ENCODE data around the gene CPO.
"Not testable (repeated sequence)": the region's sequence is repeated elsewhere in the genome, so short reads cannot be mapped to it uniquely, and the experiment has no call there.

Gene CPO

GRCh38 chr2:206939340-206939739 is at the start of gene CPO:
Gene CPO (plus strand): TSS chr2:206939518. CDS start chr2:206939600, 82 bp downstream.
- Mint-ChIP-seq H3K27me3 (peaks cover 2% of the 10 kb centered on the region), H3K4me1 (ENCODE audit: low read depth) (no peaks in the 10 kb centered on the region), H3K9me3 (no peaks in the 10 kb centered on the region), H3K36me3 (ENCODE audit: low read depth) (no peaks in the 10 kb centered on the region), H3K4me3 (no peak within 1 kb of the TSS), H3K27ac (no peak within 1 kb of the TSS)
- no peak for DNase-seq

GRCh38 chr2:206890179-206890578 is 49.1 kb upstream of the CPO start:
- no peaks in the 10 kb centered on the region for H3K36me3 Mint-ChIP-seq (ENCODE audit: low read depth)
- H3K9me3 Mint-ChIP-seq: peaks cover 3% of the 10 kb centered on the region
- H3K4me1 Mint-ChIP-seq (ENCODE audit: low read depth): no peaks in the 10 kb centered on the region
- no peak for DNase-seq
- no peak overlapping the region for H3K27ac Mint-ChIP-seq
- no peak overlapping the region for H3K4me3 Mint-ChIP-seq
- H3K27me3 Mint-ChIP-seq: no peaks in the 10 kb centered on the region

- Mint-ChIP-seq H3K36me3 (ENCODE audit: low read depth) (no peaks in the 10 kb centered on the region), H3K27ac (no peak overlapping the region), H3K4me1 (ENCODE audit: low read depth) (no peaks in the 10 kb centered on the region), H3K27me3 (no peaks in the 10 kb centered on the region), H3K9me3 (peaks cover 3% of the 10 kb centered on the region), H3K4me3 (no peak overlapping the region)
- DNase-seq: no peak
Observed at GRCh38 chr2:206890926-206891325, 48.4 kb upstream of the CPO start.

GRCh38 chr2:206915121-206915520 is 24.2 kb upstream of the CPO start:
- H3K4me1 Mint-ChIP-seq (ENCODE audit: low read depth): peaks cover 2% of the 10 kb centered on the region
- no peak overlapping the region for H3K4me3 Mint-ChIP-seq
- no peaks in the 10 kb centered on the region for H3K27me3 Mint-ChIP-seq
- H3K36me3 Mint-ChIP-seq (ENCODE audit: low read depth): no peaks in the 10 kb centered on the region
- DNase-seq: no peak
- peaks cover 3% of the 10 kb centered on the region for H3K9me3 Mint-ChIP-seq
- no peak overlapping the region for H3K27ac Mint-ChIP-seq

- Mint-ChIP-seq H3K9me3 (peaks cover 3% of the 10 kb centered on the region), H3K4me3 (no peak overlapping the region), H3K4me1 (ENCODE audit: low read depth) (peaks cover 2% of the 10 kb centered on the region), H3K27ac (no peak overlapping the region), H3K27me3 (peaks cover 2% of the 10 kb centered on the region), H3K36me3 (ENCODE audit: low read depth) (no peaks in the 10 kb centered on the region)
- no peak for DNase-seq
Observed at GRCh38 chr2:206918263-206918662, 21.1 kb upstream of the CPO start.

- Mint-ChIP-seq H3K36me3 (ENCODE audit: low read depth) (no peaks in the 10 kb centered on the region), H3K4me3 (no peak overlapping the region), H3K9me3 (no peaks in the 10 kb centered on the region), H3K27me3 (peaks cover 2% of the 10 kb centered on the region), H3K4me1 (ENCODE audit: low read depth) (peaks cover 1% of the 10 kb centered on the region), H3K27ac (no peak overlapping the region)
- no peak for DNase-seq
Observed at GRCh38 chr2:206920310-206920709, 19.0 kb upstream of the CPO start.

GRCh38 chr2:206920951-206921350 is 18.4 kb upstream of the CPO start:
- Mint-ChIP-seq H3K9me3 (no peaks in the 10 kb centered on the region), H3K4me1 (ENCODE audit: low read depth) (no peaks in the 10 kb centered on the region), H3K27me3 (peaks cover 2% of the 10 kb centered on the region), H3K36me3 (ENCODE audit: low read depth) (no peaks in the 10 kb centered on the region), H3K4me3 (no peak overlapping the region), H3K27ac (no peak overlapping the region)
- no peak for DNase-seq

- H3K27me3 Mint-ChIP-seq: peaks cover 2% of the 10 kb centered on the region
- no peak for DNase-seq
- H3K9me3 Mint-ChIP-seq: peaks cover 5% of the 10 kb centered on the region
- no peak overlapping the region for H3K4me3 Mint-ChIP-seq
- no peak overlapping the region for H3K27ac Mint-ChIP-seq
- H3K4me1 Mint-ChIP-seq (ENCODE audit: low read depth): no peaks in the 10 kb centered on the region
- H3K36me3 Mint-ChIP-seq (ENCODE audit: low read depth): no peaks in the 10 kb centered on the region
Observed at GRCh38 chr2:206921529-206921928, 17.8 kb upstream of the CPO start.

- DNase-seq: no peak
Observed at GRCh38 chr2:206935991-206936842, 3.1 kb upstream of the CPO start.

GRCh38 chr2:206936843-206937230 is 2.5 kb upstream of the CPO start:
- no peaks in the 10 kb centered on the region for H3K27me3 Mint-ChIP-seq
- H3K4me3 Mint-ChIP-seq: no peak overlapping the region
- no peak for DNase-seq
- H3K4me1 Mint-ChIP-seq (ENCODE audit: low read depth): no peaks in the 10 kb centered on the region
- no peak overlapping the region for H3K27ac Mint-ChIP-seq
- H3K9me3 Mint-ChIP-seq: peaks cover 3% of the 10 kb centered on the region
- no peaks in the 10 kb centered on the region for H3K36me3 Mint-ChIP-seq (ENCODE audit: low read depth)

More at GRCh38 chr2:206935991-206936842, 3.1 kb upstream of the CPO start:
- Mint-ChIP-seq H3K4me3 (no peak overlapping the region), H3K9me3 (peaks cover 4% of the 10 kb centered on the region), H3K36me3 (ENCODE audit: low read depth) (no peaks in the 10 kb centered on the region), H3K27me3 (no peaks in the 10 kb centered on the region), H3K27ac (no peak overlapping the region), H3K4me1 (ENCODE audit: low read depth) (no peaks in the 10 kb centered on the region)

GRCh38 chr2:206937555-206937954 is 1.8 kb upstream of the CPO start:
- H3K4me3 Mint-ChIP-seq: no peak overlapping the region
- DNase-seq: no peak
- no peaks in the 10 kb centered on the region for H3K36me3 Mint-ChIP-seq (ENCODE audit: low read depth)
- no peak overlapping the region for H3K27ac Mint-ChIP-seq
- H3K27me3 Mint-ChIP-seq: no peaks in the 10 kb centered on the region
- no peaks in the 10 kb centered on the region for H3K9me3 Mint-ChIP-seq
- H3K4me1 Mint-ChIP-seq (ENCODE audit: low read depth): no peaks in the 10 kb centered on the region

GRCh38 chr2:206940546-206940945 is 1.2 kb downstream of the CPO start:
- Mint-ChIP-seq H3K27me3 (peaks cover 2% of the 10 kb centered on the region), H3K27ac (no peak overlapping the region), H3K4me1 (ENCODE audit: low read depth) (no peaks in the 10 kb centered on the region), H3K9me3 (no peaks in the 10 kb centered on the region), H3K4me3 (no peak overlapping the region), H3K36me3 (ENCODE audit: low read depth) (no peaks in the 10 kb centered on the region)
- no peak for DNase-seq

GRCh38 chr2:206942592-206943478 is 3.5 kb downstream of the CPO start:
- H3K4me3 Mint-ChIP-seq: no peak overlapping the region
- H3K27ac Mint-ChIP-seq: no peak overlapping the region
- H3K27me3 Mint-ChIP-seq: peaks cover 2% of the 10 kb centered on the region
- H3K36me3 Mint-ChIP-seq (ENCODE audit: low read depth): no peaks in the 10 kb centered on the region
- H3K4me1 Mint-ChIP-seq (ENCODE audit: low read depth): no peaks in the 10 kb centered on the region
- no peak for DNase-seq
- H3K9me3 Mint-ChIP-seq: peaks cover 10% of the 10 kb centered on the region

- H3K4me3 Mint-ChIP-seq: not testable (repeated sequence)
Observed at GRCh38 chr2:206953404-206953803, 14.1 kb downstream of the CPO start.

GRCh38 chr2:206955253-206955652 is 15.9 kb downstream of the CPO start:
- Mint-ChIP-seq H3K27ac (no peak overlapping the region), H3K4me1 (ENCODE audit: low read depth) (no peaks in the 10 kb centered on the region), H3K36me3 (ENCODE audit: low read depth) (no peaks in the 10 kb centered on the region), H3K9me3 (peaks cover 14% of the 10 kb centered on the region), H3K27me3 (no peaks in the 10 kb centered on the region), H3K4me3 (no peak overlapping the region)
- DNase-seq: no peak

More at GRCh38 chr2:206953404-206953803, 14.1 kb downstream of the CPO start:
- peaks cover 18% of the 10 kb centered on the region for H3K9me3 Mint-ChIP-seq
- not testable (repeated sequence) for H3K27me3 Mint-ChIP-seq; H3K36me3 Mint-ChIP-seq (ENCODE audit: low read depth); DNase-seq; H3K27ac Mint-ChIP-seq; H3K4me1 Mint-ChIP-seq (ENCODE audit: low read depth)
